Measurements from ENCODE around the gene ALKBH4. TPM values are rescaled to one million over a fixed set of nuclear protein-coding genes. Genes with fewer than 3 reads are reported as not detected.

The ALKBH4 gene
- polyA plus RNA-seq, 2 of the 4 experiments (the other 2 are of a cell fraction), result 4.0 to 8.8 TPM

DNA sequence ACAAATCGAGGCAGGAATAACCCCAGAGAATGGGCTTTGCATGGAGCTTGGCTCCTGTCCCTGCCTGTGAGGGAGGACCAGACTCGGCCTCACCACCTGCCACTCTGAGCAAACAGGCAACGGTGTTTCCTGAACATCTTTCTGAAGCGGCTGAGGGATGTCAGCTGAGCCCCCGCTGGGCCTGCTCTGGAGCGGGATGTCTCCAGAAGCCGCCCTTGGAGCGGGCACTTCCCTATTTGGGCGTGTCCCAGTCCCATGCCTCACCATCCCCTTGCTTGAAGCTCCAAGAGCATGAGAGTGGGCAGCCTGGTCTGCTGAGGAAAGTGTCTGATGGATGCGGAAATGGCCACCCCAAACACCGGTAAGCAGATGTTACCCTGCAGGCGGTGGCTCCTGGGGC is 10.2 kb downstream of the ALKBH4 start:
- H3K4me2 ChIP-seq, result no peak overlapping the region
- no peak overlapping the region for H3K27ac ChIP-seq
- ChIA-PET CTCF (interaction anchor here (1.5 to 2.2 kb wide), 2 partner anchors 42 to 50 kb away, joined by 5 to 7 read pairs; no protein-coding TSS in a partner anchor), POLR2A (no interaction called here)
- no peak for DNase-seq (ENCODE audit: low read depth in 1 of 2, low spot score in 1 of 2)
- H3K9me3 ChIP-seq, result no peaks in the 10 kb centered on the region
- 76% methylated on average over 12 of the region's 12 CpGs for WGBS (ENCODE audit: missing lambda C conversion rate)
- no peak for ATAC-seq
- TF ChIP-seq, protein P1, sequence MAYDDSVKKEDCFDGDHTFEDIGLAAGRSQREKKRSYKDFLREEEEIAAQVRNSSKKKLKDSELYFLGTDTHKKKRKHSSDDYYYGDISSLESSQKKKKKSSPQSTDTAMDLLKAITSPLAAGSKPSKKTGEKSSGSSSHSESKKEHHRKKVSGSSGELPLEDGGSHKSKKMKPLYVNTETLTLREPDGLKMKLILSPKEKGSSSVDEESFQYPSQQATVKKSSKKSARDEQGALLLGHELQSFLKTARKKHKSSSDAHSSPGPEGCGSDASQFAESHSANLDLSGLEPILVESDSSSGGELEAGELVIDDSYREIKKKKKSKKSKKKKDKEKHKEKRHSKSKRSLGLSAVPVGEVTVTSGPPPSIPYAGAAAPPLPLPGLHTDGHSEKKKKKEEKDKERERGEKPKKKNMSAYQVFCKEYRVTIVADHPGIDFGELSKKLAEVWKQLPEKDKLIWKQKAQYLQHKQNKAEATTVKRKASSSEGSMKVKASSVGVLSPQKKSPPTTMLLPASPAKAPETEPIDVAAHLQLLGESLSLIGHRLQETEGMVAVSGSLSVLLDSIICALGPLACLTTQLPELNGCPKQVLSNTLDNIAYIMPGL (CRISPR knock-in tag; IDR thresholded peaks at IDR 0.05; ENCODE audit: borderline replicate concordance), result no peak
- TF ChIP-seq NFE2L2 (conservative IDR thresholded peaks at IDR 0.05; ENCODE audit: low read length) (no peak), SMC3 (IDR thresholded peaks at IDR 0.05) (no peak), TFCP2L1 (CRISPR knock-in tag; IDR thresholded peaks at IDR 0.05) (no peak), NPAS2 (CRISPR knock-in tag; IDR thresholded peaks at IDR 0.05; ENCODE audit: borderline replicate concordance) (no peak), HDAC2 (IDR thresholded peaks at IDR 0.05) (no peak)
- TF ChIP-seq, protein P2, sequence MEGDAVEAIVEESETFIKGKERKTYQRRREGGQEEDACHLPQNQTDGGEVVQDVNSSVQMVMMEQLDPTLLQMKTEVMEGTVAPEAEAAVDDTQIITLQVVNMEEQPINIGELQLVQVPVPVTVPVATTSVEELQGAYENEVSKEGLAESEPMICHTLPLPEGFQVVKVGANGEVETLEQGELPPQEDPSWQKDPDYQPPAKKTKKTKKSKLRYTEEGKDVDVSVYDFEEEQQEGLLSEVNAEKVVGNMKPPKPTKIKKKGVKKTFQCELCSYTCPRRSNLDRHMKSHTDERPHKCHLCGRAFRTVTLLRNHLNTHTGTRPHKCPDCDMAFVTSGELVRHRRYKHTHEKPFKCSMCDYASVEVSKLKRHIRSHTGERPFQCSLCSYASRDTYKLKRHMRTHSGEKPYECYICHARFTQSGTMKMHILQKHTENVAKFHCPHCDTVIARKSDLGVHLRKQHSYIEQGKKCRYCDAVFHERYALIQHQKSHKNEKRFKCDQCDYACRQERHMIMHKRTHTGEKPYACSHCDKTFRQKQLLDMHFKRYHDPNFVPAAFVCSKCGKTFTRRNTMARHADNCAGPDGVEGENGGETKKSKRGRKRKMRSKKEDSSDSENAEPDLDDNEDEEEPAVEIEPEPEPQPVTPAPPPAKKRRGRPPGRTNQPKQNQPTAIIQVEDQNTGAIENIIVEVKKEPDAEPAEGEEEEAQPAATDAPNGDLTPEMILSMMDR (IDR thresholded peaks at IDR 0.05), result no peak
- TF ChIP-seq, protein P3, sequence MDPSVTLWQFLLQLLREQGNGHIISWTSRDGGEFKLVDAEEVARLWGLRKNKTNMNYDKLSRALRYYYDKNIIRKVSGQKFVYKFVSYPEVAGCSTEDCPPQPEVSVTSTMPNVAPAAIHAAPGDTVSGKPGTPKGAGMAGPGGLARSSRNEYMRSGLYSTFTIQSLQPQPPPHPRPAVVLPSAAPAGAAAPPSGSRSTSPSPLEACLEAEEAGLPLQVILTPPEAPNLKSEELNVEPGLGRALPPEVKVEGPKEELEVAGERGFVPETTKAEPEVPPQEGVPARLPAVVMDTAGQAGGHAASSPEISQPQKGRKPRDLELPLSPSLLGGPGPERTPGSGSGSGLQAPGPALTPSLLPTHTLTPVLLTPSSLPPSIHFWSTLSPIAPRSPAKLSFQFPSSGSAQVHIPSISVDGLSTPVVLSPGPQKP (IDR thresholded peaks at IDR 0.05; ENCODE audit: low read depth, low read length), result no peak
- H3K4me1 ChIP-seq, result no peaks in the 10 kb centered on the region
- H3K4me3 ChIP-seq, result no peak overlapping the region
- no peak for FAIRE-seq

DNA sequence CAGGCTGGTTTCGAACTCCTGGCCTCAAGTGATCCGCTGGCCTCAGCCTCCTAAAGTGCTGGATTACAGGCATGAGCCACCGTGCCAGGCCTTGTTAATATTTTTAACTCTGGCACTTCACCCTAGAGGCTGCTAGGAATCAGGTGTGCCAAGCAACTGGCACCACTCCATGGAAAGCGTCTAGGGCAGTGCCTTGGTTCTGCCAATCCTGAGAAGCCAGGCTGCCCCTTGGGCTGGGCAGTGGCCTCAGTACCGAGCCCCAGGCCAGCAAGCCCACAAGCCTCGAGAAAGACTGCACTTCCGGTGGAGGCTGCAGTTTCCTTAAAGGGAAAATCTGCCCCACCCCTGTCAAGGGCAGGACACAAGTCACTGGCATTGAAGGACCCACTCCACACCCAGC is 11.3 kb downstream of the ALKBH4 start:
- no peak for DNase-seq (ENCODE audit: low read depth in 1 of 2, low spot score in 1 of 2)
- H3K4me2 ChIP-seq, result no peak overlapping the region
- WGBS (ENCODE audit: missing lambda C conversion rate), result 84% methylated on average over 7 of the region's 7 CpGs
- FAIRE-seq, result no peak
- H3K27ac ChIP-seq, result no peak overlapping the region
- CTCF ChIA-PET, result interaction anchor here (1.3 kb wide), 1 partner anchor 14 kb away, joined by 6 read pairs; no protein-coding TSS in a partner anchor
- H3K4me1 ChIP-seq, result no peaks in the 10 kb centered on the region
- no peaks in the 10 kb centered on the region for H3K9me3 ChIP-seq
- no peak for ATAC-seq
- H3K4me3 ChIP-seq, result no peak overlapping the region
- TF ChIP-seq, protein P4, sequence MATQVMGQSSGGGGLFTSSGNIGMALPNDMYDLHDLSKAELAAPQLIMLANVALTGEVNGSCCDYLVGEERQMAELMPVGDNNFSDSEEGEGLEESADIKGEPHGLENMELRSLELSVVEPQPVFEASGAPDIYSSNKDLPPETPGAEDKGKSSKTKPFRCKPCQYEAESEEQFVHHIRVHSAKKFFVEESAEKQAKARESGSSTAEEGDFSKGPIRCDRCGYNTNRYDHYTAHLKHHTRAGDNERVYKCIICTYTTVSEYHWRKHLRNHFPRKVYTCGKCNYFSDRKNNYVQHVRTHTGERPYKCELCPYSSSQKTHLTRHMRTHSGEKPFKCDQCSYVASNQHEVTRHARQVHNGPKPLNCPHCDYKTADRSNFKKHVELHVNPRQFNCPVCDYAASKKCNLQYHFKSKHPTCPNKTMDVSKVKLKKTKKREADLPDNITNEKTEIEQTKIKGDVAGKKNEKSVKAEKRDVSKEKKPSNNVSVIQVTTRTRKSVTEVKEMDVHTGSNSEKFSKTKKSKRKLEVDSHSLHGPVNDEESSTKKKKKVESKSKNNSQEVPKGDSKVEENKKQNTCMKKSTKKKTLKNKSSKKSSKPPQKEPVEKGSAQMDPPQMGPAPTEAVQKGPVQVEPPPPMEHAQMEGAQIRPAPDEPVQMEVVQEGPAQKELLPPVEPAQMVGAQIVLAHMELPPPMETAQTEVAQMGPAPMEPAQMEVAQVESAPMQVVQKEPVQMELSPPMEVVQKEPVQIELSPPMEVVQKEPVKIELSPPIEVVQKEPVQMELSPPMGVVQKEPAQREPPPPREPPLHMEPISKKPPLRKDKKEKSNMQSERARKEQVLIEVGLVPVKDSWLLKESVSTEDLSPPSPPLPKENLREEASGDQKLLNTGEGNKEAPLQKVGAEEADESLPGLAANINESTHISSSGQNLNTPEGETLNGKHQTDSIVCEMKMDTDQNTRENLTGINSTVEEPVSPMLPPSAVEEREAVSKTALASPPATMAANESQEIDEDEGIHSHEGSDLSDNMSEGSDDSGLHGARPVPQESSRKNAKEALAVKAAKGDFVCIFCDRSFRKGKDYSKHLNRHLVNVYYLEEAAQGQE (IDR thresholded peaks at IDR 0.05), result no peak
- TF ChIP-seq CBX2 (IDR thresholded peaks at IDR 0.05; ENCODE audit: borderline replicate concordance, low read depth), result no peak
- no peak for TF ChIP-seq HOXB13 (CRISPR knock-in tag; IDR thresholded peaks at IDR 0.05; ENCODE audit: low read depth)
- TF ChIP-seq, protein P5, sequence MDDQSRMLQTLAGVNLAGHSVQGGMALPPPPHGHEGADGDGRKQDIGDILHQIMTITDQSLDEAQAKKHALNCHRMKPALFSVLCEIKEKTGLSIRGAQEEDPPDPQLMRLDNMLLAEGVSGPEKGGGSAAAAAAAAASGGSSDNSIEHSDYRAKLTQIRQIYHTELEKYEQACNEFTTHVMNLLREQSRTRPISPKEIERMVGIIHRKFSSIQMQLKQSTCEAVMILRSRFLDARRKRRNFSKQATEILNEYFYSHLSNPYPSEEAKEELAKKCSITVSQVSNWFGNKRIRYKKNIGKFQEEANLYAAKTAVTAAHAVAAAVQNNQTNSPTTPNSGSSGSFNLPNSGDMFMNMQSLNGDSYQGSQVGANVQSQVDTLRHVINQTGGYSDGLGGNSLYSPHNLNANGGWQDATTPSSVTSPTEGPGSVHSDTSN (IDR thresholded peaks at IDR 0.05), result no peak
- no peak for TF ChIP-seq ZFP36 (IDR thresholded peaks at IDR 0.05; ENCODE audit: borderline replicate concordance, partially characterized antibody)
- TF ChIP-seq NPAS2 (CRISPR knock-in tag; IDR thresholded peaks at IDR 0.05; ENCODE audit: borderline replicate concordance), result no peak
- no peak for TF ChIP-seq BHLHE40 (IDR thresholded peaks at IDR 0.05; ENCODE audit: low read depth, low read length)
- TF ChIP-seq CHD4 (IDR thresholded peaks at IDR 0.05; ENCODE audit: borderline replicate concordance), result no peak
- TF ChIP-seq MAZ (IDR thresholded peaks at IDR 0.05; ENCODE audit: borderline replicate concordance, low read depth, low read length), result no peak
- POLR2A ChIA-PET, result no interaction called here
